ENCODE measurements around the gene VPS4A. TPM values are rescaled to one million over a fixed set of nuclear protein-coding genes. Genes with fewer than 3 reads are reported as not detected.

Gene VPS4A
- total RNA-seq, 1 experiment from 2014 or later, result 42.2 TPM

DNA sequence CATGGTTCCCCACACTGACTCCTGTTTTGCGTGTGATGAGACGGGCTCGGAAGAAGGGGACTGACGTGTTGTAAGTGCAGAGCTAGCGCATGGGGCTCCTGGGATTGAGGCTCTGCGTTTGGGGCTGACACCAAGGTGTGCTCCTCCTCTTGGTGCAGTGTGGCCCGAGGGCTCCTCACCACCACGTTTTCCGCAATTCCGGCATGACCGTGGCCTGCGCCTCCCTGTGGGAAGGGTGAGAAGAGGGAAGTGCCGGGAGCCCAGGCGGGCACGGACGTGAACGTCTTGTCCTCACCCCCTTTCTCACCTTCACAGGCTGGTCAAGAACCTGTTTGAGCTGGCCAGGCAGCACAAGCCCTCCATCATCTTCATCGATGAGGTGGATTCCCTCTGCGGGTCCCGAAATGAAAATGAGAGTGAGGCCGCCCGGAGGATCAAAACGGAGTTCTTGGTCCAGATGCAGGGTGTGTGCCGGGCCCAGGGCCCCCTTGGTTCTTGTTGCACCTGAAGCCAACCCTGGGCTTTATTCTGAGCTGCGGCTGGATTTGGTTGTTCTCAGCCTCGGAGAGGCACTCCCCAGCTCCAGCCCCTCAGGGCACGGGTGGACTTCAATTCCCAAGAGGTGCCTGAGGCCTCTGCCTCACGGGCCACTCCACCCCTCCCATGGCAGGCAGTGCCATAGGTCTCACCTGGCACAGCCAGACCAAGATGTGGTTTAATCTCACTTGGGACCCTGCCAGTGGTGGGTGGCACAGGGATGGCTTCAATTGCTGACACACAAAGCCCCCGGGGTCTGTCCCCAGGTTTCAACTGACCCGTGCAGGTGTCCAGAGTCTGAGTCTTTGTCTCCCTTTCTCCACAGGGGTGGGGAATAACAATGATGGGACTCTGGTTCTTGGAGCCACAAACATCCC lies 8.9 kb downstream of the VPS4A start:
- DNase-seq (ENCODE audit: low read depth, low spot score), result no peak
- BruUV-seq (replicated peaks), result no TSS peak
- Histone ChIP-seq H3K27ac (ENCODE audit: low read depth, low read length) (no peak overlapping the region), H3K27me3 (ENCODE audit: insufficient read depth, low read length) (no peaks in the 10 kb centered on the region), H4K20me1 (ENCODE audit: insufficient read depth) (no peaks in the 10 kb centered on the region), H3K9me2 (ENCODE audit: insufficient read depth) (no peaks in the 10 kb centered on the region), H3K36me3 (ENCODE audit: control insufficient read depth in 1 of 2, insufficient read depth in 2 of 2, low read length in 2 of 2) (peaks cover 46 to 69% of the 10 kb centered on the region in 2 experiments; a peak in 3 of 4 replicates), H3K4me2 (ENCODE audit: low read length) (no peak overlapping the region), H3K4me3 (replicated peaks in 1 of 2; ENCODE audit: low read depth in 1 of 2, low read length in 2 of 2) (no peak overlapping the region), H3K9ac (ENCODE audit: low read length) (no peak overlapping the region), H3K4me1 (ENCODE audit: control insufficient read depth in 1 of 2, insufficient read depth in 2 of 2, low read length in 2 of 2) (no peaks in the 10 kb centered on the region), H3K9me3 (ENCODE audit: control insufficient read depth in 1 of 2, insufficient read depth in 1 of 2, low read depth in 1 of 2, low read length in 2 of 2) (no peaks in the 10 kb centered on the region), H3K79me2 (ENCODE audit: insufficient read depth, low read length) (peaks cover 72% of the 10 kb centered on the region), H2AFZ (ENCODE audit: low read depth, low read length, poor library complexity, severe bottlenecking) (no peak overlapping the region)
- RAD21 ChIA-PET (ENCODE audit: low non-redundant PET in 1 of 2, low total read pairs in 2 of 2, uncharacterized antibody in 2 of 2, unreplicated experiment in 2 of 2), result no interaction called here
- CTCF ChIA-PET, result no interaction called here
- intact Hi-C loops (cut with micrococcal nuclease), result no loop called here
- POLR2A ChIA-PET, result no interaction called here
- no peak for TF ChIP-seq ZBTB33 (IDR thresholded peaks at IDR 0.05; ENCODE audit: extremely low read depth, insufficient replicate concordance, low read length)
- TF ChIP-seq EZH2 (IDR thresholded peaks at IDR 0.05), result no peak
- TF ChIP-seq CTCF (IDR thresholded peaks at IDR 0.05 in 2 of 3, conservative IDR thresholded peaks at IDR 0.05 in 1 of 3; ENCODE audit: borderline replicate concordance in 1 of 3, insufficient read depth in 1 of 3, low read depth in 2 of 3, low read length in 2 of 3), result no peak
- no peak for TF ChIP-seq CEBPB (IDR thresholded peaks at IDR 0.05; ENCODE audit: low read depth)
- TF ChIP-seq JUND (IDR thresholded peaks at IDR 0.05), result no peak
- no peak for TF ChIP-seq SIN3A (IDR thresholded peaks at IDR 0.05; ENCODE audit: low read depth)
- TF ChIP-seq POLR2AphosphoS5 (IDR thresholded peaks at IDR 0.05; ENCODE audit: low read depth, low read length), result no peak
- TF ChIP-seq ZNF274 (IDR thresholded peaks at IDR 0.05; ENCODE audit: low read depth, low read length), result no peak
- TF ChIP-seq SP1 (IDR thresholded peaks at IDR 0.05; ENCODE audit: low read depth), result no peak
- TF ChIP-seq CBX3 (IDR thresholded peaks at IDR 0.05; ENCODE audit: low read depth), result no peak
- TF ChIP-seq, protein P1, sequence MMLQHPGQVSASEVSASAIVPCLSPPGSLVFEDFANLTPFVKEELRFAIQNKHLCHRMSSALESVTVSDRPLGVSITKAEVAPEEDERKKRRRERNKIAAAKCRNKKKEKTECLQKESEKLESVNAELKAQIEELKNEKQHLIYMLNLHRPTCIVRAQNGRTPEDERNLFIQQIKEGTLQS (IDR thresholded peaks at IDR 0.05), result no peak
- TF ChIP-seq SRF (IDR thresholded peaks at IDR 0.05; ENCODE audit: low read depth), result no peak
- no peak for TF ChIP-seq YY1 (IDR thresholded peaks at IDR 0.05; ENCODE audit: extremely low read depth, insufficient replicate concordance, low read depth, low read length)
- ATAC-seq, result no peak

All from HCT116 (cell line).